ENCODE results near the gene KRT9.

DNA sequence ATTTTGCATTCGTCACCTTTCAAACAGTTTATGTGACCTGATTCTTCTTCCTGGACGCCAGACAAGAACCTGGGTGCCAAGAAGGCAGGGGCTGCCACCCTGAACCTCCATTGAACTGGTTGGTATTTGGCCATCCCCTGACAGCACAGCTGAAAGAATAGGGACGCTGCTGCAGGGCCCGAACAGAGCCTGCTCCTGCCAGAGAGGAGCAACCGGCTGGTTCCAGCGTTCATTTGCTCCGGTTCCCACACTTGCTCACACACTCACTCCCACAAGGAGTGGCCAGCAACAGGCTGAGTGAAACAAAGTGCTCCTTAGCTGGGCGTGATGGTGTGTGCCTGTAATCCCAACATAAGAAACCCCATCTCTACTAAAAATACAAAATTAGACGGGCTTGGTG lies 14.9 kb downstream of the KRT9 start:
- TF ChIP-seq POLR2A (IDR thresholded peaks at IDR 0.05; ENCODE audit: low read depth, low read length) (no peak), POLR2AphosphoS5 (IDR thresholded peaks at IDR 0.05; ENCODE audit: low read depth, low read length) (no peak), TAF1 (IDR thresholded peaks at IDR 0.05; ENCODE audit: borderline replicate concordance, low read depth, low read length) (no peak)

All from GM12892 (cell line).